ENCODE results near the gene PPP2R5E.

GRCh38 chr14:63394841-63395240 lies 148.3 kb downstream of the PPP2R5E start:
- no peak for TF ChIP-seq ZNF274 (IDR thresholded peaks at IDR 0.05; ENCODE audit: low read depth, low read length)
- no peak for TF ChIP-seq YY1 (IDR thresholded peaks at IDR 0.05; ENCODE audit: insufficient read depth, insufficient read length)
